LoVo (cell line): Measurements from ENCODE around the gene OGDHL.
"Not testable (repeated sequence)": the region's sequence is repeated elsewhere in the genome, so short reads cannot be mapped to it uniquely, and the experiment has no call there.

ENCODE experiments used
- DNase-seq: peaks from one replicate; pipeline ENCODE4 v3.0.0-alpha.2; 2016; ENCODE audit warnings: low spot score

The OGDHL gene

DNA sequence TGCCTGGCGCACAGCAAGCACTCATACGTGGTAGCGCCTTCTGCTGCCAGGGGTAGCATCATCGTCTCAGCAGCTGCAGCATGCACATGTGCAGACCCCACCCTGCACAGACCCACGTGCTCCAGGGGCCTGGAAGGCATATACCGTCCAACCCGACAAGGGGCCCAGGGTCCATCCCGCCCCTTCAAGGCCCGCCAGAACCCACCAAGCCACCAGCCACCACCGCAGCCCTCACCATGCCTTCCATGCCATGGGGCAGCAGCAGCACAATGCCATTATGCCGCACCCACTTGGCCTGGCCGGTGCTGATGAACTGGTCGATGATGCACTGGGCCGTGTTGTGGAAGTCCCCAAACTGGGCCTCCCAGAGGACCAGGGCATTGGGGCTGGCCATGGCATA lies 22.7 kb downstream of the OGDHL start:
- no peak for DNase-seq

GRCh38 chr10:49738616-49739360 lies 23.3 kb downstream of the OGDHL start:
- DNase-seq: no peak

- no peak for DNase-seq
Measured at GRCh38 chr10:49737474-49738201, 24.5 kb downstream of the OGDHL start.

- no peak for DNase-seq
Measured at GRCh38 chr10:49736564-49737113, 25.5 kb downstream of the OGDHL start.

GRCh38 chr10:49735848-49736563 lies 26.1 kb downstream of the OGDHL start:
- no peak for DNase-seq

GRCh38 chr10:49735161-49735560 lies 27.0 kb downstream of the OGDHL start:
- no peak for DNase-seq

DNA sequence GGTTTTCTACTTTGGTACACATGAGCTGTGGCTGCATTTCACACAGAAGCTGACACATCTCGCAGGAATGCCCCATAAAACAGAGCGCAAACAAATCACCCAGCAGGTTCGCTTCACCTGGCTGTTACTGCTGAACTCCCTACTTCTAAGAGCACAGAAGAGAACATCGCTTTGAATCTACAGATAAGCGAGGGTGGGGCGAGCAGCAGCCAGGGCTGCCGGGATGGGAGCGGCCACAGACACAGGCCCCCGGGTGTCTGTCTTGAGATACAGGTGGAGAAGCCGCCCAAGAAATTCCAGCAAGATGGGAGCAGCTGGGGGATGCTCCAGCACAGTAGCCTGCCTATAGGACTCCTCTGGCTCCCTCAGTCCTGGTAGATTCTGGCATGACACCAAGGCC lies 27.4 kb downstream of the OGDHL start:
- DNase-seq: peak; percentile 82

- no peak for DNase-seq
Measured at GRCh38 chr10:49733866-49734265, 28.3 kb downstream of the OGDHL start.

- no peak for DNase-seq
Measured at GRCh38 chr10:49726593-49726992, 35.5 kb downstream of the OGDHL start.

DNA sequence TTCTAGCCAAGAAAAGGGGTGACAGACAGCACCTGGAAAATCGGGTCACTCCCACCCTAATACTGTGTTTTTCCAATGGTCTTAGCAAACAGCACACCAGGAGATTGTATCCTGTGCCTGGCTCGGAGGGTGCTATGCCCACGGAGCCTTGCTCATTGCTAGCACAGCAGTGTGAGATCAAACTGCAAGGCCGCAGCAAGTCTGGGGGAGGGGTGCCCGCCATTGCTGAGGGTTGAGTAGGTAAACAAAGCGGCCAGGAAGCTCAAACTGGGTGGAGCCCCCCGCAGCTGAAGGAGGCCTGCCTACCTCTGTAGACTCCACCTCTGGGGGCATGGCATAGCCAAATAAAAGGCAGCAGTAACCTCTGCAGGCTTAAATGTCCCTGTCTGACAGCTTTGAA lies 47.0 kb downstream of the OGDHL start:
- not testable (repeated sequence) for DNase-seq

DNA sequence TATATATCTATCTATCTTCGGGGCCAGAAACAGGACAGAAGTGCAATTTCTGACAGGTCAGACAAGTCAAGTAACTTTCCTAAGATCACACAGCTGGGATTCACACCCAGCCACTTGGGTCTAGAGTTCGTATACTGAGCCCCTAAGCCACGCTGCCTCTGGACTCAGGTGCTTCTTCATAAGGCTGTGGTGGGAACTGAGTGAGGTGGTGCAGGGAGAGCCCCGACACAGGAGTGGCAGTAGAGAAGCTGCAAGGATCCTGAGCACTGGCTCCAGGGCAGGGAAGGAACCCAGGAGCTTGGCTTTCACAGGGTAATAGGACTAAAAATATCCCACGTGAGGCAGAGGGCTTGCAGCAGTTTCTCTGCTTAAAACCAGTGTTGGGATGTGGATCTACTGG lies 48.9 kb downstream of the OGDHL start:
- no peak for DNase-seq

DNA sequence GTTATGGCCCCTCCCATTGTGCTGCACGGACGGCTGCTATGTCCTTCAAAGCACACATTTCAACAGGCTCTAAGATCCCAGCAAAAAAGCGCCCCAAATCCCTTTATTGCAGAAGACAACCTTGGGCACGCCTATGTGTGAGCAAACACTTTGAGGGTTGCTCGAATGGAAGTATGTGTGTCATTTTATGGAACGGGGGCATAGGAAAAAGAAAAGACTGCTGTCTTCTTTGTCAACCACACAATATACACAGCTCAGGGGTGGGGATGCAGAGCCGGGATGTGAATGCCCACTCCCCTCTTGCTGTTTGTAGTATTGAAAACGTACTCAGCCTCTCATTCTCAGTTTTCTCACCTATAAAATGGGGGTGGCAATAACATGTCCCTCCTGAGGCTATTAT lies 50.6 kb downstream of the OGDHL start:
- no peak for DNase-seq

DNA sequence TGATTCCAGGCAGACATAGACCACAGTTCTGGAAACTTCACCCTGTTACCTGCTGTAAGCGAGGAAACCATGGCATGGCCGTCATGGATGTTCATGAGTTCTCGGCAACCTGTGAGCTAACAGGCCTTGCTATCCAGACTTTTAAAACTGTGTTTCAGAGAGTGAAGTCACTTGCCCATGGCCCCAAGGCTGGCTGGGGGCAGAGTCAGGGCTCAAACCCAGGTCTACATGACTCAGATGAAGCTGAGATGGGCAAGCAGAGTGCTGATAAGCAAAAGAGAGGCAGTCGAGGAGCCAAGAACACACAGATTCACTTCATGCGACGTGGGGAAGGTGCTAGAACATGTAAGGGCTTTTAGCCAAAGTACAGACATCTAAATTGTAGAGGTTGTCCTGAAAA lies 51.2 kb downstream of the OGDHL start:
- no peak for DNase-seq

- DNase-seq: no peak
Measured at GRCh38 chr10:49709934-49710333, 52.2 kb downstream of the OGDHL start.

DNA sequence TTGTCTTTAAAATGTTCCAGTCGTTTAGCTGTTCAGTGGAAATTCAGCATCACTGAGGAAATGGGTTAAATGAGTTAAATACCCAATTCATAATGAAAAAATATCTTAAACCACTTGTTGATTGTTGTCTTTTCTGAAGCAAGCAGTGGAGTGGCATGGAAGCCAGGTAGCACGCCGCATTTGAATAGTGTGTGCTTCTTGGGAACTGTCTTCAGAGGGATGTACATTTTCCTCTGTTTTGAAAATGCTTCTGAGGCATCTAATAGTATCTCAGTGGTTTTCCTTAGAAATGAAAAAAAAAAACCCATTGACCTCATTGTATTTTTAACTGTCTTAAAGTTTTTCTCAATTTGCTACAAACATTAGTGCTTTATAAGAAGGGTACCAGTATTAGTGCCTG lies 54.5 kb downstream of the OGDHL start:
- no peak for DNase-seq

GRCh38 chr10:49700997-49701396 lies 61.1 kb downstream of the OGDHL start:
- DNase-seq: no peak

DNA sequence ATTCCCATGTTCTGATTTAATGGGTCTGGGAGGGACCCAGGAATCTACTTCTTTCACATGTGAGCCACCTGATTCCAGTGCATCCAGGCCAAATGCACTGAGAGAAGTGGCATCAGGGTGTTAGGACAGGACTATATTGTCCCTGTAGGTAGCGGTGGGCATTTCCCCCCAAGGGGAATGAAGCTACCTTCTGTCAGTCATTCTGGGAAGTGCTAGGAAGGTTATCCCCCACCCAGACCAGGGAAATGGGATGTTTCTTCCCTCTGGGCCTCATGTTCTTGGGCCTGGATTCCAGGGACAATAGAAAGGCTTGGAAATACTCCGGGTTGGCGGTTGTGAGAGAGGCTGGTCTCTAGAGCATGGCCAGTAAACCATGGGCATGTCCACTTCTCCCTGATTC lies 61.9 kb downstream of the OGDHL start:
- no peak for DNase-seq

- DNase-seq: no peak
Measured at GRCh38 chr10:49698679-49699078, 63.4 kb downstream of the OGDHL start.

DNA sequence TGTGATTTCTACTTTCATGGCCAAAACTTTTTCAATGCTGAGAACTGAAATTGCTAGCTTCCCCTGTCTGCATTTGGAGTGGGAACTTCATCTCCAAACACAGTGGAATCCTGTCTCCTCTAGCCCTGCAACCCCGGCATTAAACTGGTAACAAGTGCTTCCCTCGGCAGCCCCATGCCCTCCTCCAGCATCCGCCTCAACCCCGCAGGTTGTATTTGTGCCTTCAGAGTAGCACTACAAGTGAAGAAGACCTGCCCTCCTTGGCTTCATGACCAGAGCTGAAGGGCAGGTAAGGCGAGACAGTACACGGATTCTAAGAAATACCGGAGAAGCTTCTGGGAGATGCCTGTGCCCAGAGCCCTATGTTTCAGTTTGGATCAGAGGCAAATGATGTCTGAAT lies 65.8 kb downstream of the OGDHL start:
- no peak for DNase-seq

DNA sequence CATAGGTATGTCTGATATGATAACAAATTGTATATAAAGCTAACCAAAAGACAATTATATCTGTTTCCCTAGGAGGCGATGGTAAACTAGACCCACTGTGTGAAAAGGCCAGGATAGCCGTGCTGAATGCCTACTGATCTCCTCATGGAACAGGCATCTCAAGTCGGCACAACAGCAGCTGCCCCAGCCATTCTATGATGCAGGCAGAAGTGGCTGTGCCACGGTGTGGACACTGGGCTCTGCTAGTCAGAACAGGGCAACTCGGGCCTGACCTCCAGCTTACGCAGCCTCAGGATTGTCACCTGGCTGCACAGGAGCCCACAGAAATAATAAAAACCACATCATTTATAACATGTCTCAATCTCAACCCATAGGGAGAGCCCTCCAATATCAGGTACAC lies 67.7 kb downstream of the OGDHL start:
- no peak for DNase-seq

DNA sequence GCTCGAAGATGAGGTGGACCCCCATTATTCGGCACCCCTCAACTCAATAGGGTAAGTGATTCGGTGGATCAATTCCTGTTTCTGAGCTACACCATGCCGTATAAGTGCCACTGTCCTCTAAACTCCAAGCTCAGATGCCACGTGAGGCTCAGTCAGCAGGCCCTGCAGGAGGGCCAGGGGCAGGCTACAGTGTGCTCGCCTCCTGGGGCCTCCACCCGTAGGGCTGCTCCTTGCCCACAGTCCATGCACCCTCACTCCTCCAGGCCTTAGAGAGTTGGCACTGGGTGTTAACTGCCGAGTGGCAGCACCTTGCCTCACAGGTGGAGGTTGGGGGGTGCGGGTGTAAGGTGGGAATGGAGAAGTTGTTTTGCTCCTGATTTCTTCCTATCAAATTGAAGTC lies 70.5 kb downstream of the OGDHL start:
- no peak for DNase-seq

DNA sequence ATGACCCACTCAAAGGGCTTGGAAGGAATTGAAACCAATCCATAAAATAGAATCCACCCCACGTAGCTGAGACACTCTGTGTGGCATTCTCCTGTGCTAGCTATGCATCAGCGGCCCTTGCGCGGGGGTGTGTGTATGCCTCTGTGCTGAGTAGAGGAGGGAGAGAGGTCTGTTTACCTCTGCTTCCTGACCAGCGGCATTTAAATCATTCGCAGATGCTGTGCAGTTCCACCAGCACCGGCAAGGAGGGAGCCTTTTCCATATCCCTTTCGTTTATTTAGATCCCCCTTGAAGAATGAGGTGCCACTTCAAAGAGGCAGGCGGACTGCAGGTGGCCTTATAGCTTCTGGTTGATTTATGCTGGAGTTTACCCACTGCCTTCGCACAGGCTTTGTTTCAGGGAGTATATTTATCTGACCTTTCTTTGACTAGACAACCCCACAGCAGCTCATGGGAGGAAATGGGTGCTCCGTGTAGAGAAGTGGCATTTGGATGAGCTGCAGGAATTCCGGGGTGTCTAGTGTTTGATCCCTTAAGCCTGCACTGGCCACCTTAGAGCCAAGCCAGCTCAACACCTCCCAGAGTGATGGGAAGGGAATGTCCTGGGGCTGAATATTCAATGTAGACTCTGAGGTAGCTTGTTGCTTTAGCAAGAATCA lies 71.3 kb downstream of the OGDHL start:
- DNase-seq: no peak
